HuH-7.5 (cell line): ENCODE measurements around the gene MPPED2.

Experiments used
- DNase-seq: peaks from one replicate; pipeline ENCODE4 v3.0.0; 2011; ENCODE audit warnings: low spot score

Gene MPPED2

GRCh38 chr11:30420233-30420787, 165.8 kb downstream of the MPPED2 start:
- DNase-seq = no peak

- DNase-seq = no peak
Observed at GRCh38 chr11:30414806-30415205, 171.3 kb downstream of the MPPED2 start.

- DNase-seq = no peak
Observed at GRCh38 chr11:30414244-30414643, 171.9 kb downstream of the MPPED2 start.

- no peak for DNase-seq
Observed at GRCh38 chr11:30412509-30412908, 173.6 kb downstream of the MPPED2 start.

- DNase-seq = no peak
Observed at GRCh38 chr11:30411383-30411782, 174.8 kb downstream of the MPPED2 start.

- DNase-seq = no peak
Observed at GRCh38 chr11:30406978-30407762, 179.0 kb downstream of the MPPED2 start.

GRCh38 chr11:30405385-30405784, 180.8 kb downstream of the MPPED2 start:
- DNase-seq = no peak

- no peak for DNase-seq
Observed at GRCh38 chr11:30404136-30404535, 182.0 kb downstream of the MPPED2 start.

GRCh38 chr11:30395751-30396150, 190.4 kb downstream of the MPPED2 start:
- DNase-seq = no peak

GRCh38 chr11:30393012-30393411, 193.1 kb downstream of the MPPED2 start:
- DNase-seq = no peak

- DNase-seq = no peak
Observed at GRCh38 chr11:30392221-30392784, 193.8 kb downstream of the MPPED2 start.

GRCh38 chr11:30388957-30389356, 197.2 kb downstream of the MPPED2 start:
- DNase-seq = no peak

- no peak for DNase-seq
Observed at GRCh38 chr11:30387891-30388861, 198.0 kb downstream of the MPPED2 start.

GRCh38 chr11:30381879-30382278, 204.3 kb downstream of the MPPED2 start:
- DNase-seq = no peak

GRCh38 chr11:30380846-30381245, 205.3 kb downstream of the MPPED2 start:
- no peak for DNase-seq

GRCh38 chr11:30377347-30377746, 208.8 kb downstream of the MPPED2 start:
- no peak for DNase-seq

GRCh38 chr11:30370164-30370563, 216.0 kb downstream of the MPPED2 start:
- DNase-seq = no peak

GRCh38 chr11:30368394-30368793, 217.8 kb downstream of the MPPED2 start:
- DNase-seq = no peak

GRCh38 chr11:30365793-30366517, 220.2 kb downstream of the MPPED2 start:
- DNase-seq = no peak

GRCh38 chr11:30364837-30365482, 221.2 kb downstream of the MPPED2 start:
- no peak for DNase-seq
